GM12872 (cell line): Measurements from ENCODE around the gene MOSPD2.

Experiments
- TF ChIP-seq, protein P1 (sequence below): IDR thresholded peaks from 3 replicates; pipeline ENCODE4 v1.5.1; 2011; ENCODE audit warnings: low read depth, mild to moderate bottlenecking, low read length, moderate library complexity; ENCODE audit not compliant: insufficient read depth

MOSPD2 gene

DNA sequence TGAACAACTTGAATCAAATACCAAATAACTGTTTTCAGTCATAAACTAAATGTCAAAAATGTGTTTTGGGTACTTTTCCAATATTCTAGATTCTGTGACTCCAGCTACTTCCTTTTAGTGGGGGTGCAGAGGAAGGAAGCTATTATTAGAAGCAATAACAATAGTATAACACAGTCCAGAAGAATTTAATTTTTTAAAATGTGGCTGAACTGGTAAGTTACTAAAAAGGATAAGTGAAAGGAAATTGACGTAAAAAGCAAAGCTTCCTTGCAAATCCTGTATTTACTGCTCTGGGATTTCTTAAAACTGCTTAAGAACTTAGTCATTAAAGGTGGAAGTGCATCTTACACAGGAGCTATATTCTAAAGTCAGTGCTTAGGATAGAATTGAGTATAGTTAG lies 53.2 kb downstream of the MOSPD2 start:
- TF ChIP-seq, protein P1, sequence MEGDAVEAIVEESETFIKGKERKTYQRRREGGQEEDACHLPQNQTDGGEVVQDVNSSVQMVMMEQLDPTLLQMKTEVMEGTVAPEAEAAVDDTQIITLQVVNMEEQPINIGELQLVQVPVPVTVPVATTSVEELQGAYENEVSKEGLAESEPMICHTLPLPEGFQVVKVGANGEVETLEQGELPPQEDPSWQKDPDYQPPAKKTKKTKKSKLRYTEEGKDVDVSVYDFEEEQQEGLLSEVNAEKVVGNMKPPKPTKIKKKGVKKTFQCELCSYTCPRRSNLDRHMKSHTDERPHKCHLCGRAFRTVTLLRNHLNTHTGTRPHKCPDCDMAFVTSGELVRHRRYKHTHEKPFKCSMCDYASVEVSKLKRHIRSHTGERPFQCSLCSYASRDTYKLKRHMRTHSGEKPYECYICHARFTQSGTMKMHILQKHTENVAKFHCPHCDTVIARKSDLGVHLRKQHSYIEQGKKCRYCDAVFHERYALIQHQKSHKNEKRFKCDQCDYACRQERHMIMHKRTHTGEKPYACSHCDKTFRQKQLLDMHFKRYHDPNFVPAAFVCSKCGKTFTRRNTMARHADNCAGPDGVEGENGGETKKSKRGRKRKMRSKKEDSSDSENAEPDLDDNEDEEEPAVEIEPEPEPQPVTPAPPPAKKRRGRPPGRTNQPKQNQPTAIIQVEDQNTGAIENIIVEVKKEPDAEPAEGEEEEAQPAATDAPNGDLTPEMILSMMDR: no peak

DNA sequence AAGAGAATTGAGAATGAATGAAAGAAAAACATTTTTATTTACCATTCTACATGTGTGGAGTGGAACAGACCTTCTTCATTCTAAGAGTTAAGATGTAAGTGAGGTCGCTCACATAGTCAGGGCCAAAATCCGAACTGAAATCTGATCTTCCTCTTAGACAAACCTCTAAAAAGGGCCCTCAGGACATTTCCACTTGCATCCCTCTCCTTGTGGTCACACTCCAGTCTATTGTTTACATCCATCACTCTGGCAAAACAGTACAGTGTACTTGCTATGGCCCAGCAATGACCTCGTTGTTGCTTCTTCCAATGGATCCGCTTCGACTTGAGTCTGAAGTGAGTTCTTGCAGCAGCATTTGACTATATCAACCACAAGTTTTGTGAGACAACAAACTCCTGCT lies 54.2 kb downstream of the MOSPD2 start:
- TF ChIP-seq, protein P1: no peak

DNA sequence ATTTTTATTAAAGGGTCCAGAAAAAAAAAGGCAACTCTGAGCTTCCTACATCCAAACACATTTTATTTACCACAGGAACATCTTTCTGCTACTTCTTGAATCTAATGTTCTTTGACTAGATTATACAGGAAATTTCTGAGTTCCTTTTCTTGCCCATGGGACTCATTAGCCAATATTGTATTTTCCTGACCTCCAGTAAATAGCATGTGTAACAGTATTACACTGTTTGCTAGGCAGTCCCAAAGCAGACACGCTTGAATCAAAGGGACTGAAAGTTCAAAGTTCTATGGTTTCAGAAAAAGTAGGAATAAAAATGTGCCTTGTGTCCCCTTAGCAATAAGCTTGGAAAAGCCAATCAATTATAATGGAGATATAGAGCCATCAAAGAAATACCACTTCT lies 57.4 kb downstream of the MOSPD2 start:
- TF ChIP-seq, protein P1: no peak

DNA sequence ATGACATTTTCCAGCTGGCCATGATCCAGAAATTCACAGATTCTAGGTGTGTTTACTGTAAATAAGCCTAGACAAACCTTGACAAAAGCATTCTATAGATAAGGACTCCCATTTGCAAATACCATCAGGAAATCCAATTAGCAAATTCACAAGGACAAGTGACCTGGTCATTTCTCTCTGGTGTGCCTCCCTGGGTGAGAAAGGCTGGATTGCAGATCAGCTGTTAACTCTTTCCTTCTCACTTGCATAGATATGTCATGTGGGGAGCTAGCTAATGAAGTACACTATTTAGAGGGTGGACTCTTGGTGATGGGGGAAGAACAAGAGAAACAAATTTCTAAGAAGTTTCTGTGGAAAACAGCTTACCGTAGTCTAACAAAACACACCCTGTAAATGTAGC lies 58.9 kb downstream of the MOSPD2 start:
- TF ChIP-seq, protein P1: no peak

DNA sequence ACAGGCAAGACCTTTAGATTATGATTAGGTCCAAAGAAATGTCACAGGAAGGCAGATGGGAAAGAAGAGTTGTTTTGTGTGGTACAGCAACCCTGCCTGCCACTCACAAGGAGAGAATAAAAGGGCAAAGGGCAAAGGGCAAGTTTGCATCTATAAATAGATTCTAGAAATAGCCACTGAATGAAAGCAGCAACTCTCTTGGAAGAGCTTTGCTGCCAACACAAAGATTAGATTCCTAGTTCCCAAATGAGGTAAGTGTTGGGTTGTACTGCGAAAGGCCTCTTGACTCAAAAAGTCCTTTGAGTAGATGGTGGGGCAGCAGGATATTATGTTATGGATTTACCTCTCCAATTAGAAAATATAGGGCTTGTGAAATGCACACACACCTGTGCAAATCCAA lies 61.2 kb downstream of the MOSPD2 start:
- TF ChIP-seq, protein P1: no peak

DNA sequence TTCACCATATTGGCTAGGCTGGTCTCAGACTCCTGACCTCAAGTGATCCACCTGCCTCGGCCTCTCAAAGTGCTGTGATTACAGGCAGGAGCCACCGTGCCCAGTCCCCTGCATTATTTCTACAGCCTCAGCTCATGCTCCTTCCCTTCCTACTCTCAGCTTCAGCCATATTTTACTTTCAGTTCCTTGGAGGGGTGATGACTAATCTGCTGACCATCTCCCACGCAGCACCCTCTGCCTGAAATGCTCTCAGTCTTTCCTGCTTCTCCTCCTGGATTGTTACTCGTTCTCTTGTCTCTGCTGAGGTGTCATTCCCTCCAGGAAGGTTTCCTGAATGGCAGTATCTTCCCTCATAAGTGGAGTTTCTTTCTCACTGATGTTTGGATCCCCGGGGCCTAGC lies 63.3 kb downstream of the MOSPD2 start:
- TF ChIP-seq, protein P1: no peak

DNA sequence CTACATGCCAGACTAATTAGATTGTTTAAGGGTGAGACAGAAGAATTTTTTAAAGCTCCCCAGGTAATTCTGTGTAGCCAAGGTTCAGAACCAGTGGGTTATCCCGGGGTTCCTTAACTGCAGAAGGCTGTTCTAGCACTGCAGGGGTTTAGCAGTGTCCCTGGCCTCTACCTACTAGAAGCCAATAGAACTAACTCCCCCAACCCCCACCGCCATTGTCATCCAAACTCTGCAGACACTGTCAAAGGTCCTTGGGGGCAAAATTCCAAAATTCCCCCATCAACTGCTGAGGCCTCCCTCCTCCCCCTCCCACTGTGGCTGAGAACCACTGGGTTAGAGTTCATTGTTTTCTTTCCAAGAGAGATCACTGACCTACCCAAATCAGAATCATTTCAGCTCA lies 66.4 kb downstream of the MOSPD2 start:
- TF ChIP-seq, protein P1: no peak

DNA sequence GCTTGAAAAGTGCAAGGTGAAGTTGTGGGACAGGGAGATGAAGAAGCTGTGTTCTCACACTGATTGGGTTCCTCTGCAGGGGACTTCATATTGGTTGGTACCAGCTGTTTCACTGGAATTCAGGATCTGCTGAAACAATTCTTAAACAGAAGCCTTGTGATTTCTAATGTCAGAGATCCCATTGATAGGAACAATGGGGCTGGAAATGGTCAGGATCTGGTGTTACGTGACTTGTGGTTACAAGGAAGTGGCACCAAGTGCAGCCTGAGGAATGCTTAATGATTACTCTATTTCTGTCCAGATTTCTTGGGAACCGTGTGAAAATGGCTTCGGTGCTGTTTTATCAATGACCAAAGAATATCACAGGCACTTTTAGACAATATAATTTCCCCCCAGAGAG lies 68.1 kb downstream of the MOSPD2 start:
- TF ChIP-seq, protein P1: no peak
